Uterus (tissue), 4 donors: ENCODE results near the gene HECW1. TPM values are rescaled to one million over a fixed set of nuclear protein-coding genes. Genes with fewer than 3 reads are reported as not detected.

ENCODE experiments used
- DNase-seq, 2 donors: peaks; one replicate each; pipeline ENCODE4 v3.0.0-alpha.2; 2019 to 2020
- H3K27ac ChIP-seq, 2 donors: fragments of 200-600 bp; sonication (generic); 1 replicate in 1 of 2; 2 replicates in 1 of 2; pipeline ENCODE4 v1.5.1; 2016 to 2018
- H3K27me3 ChIP-seq, 2 donors: fragments of 200-600 bp; sonication (generic); one replicate each; pipeline ENCODE4 v1.5.1; 2018 to 2019; ENCODE audit warnings: control low read depth in 1 of 2
- H3K36me3 ChIP-seq, 2 donors: fragments of 200-600 bp; sonication (generic); one replicate each; pipeline ENCODE4 v1.5.1; 2019; ENCODE audit warnings: control low read depth in 1 of 2
- H3K4me1 ChIP-seq, 2 donors: fragments of 200-600 bp; sonication (generic); one replicate each; pipeline ENCODE4 v1.5.1; 2018 to 2019; ENCODE audit warnings: control low read depth in 1 of 2
- H3K4me3 ChIP-seq, 2 donors: fragments of 200-600 bp; sonication (generic); 1 replicate in 1 of 2; 2 replicates in 1 of 2; pipeline ENCODE4 v1.5.1; 2018 to 2019; ENCODE audit warnings: mild to moderate bottlenecking in 1 of 2
- H3K9me3 ChIP-seq, 2 donors: fragments of 200-600 bp; sonication (generic); one replicate each; pipeline ENCODE4 v1.5.1; 2019; ENCODE audit warnings: control low read depth in 1 of 2
- CTCF ChIP-seq, 4 experiments: fragments of 200-600 bp in 2 of 4; fragments of 450-650 bp in 2 of 4; sonication (generic) in 2 of 4; IDR thresholded peaks; one replicate each; pipeline ENCODE4 v1.5.1; 2016 to 2019; ENCODE audit warnings: antibody characterized with exemption in 4 of 4, mild to moderate bottlenecking in 2 of 4, moderate library complexity in 1 of 4
- POLR2A ChIP-seq, 2 donors: fragments of 450-650 bp; IDR thresholded peaks; one replicate each; pipeline ENCODE4 v1.6.1; 2016; ENCODE audit warnings: antibody characterized with exemption in 2 of 2, mild to moderate bottlenecking in 1 of 2, moderate library complexity in 1 of 2
- intact Hi-C: fragments of 100-400 bp; cut with DNase I; formaldehyde crosslinking; loops from one replicate; pipeline ENCODE4 v1.15.1; 2023; ENCODE audit warnings: low total_unique reads
- total RNA-seq, 4 donors: library from RNA; depleted of rRNA in 3 of 4; stranded (reverse); fragments of >200 nt in 3 of 4; gene quantifications; one replicate each; pipeline versions ENCODE4 v1.1.0 to v1.2.4, GENCODE V29; 2014 to 2023
- donor health status: DM: yes; HTN: yes; CAD: no.

HECW1 gene
- total RNA-seq, 4 donors from 2014 or later = 0.28 TPM; not detected in 3

- DNase-seq = no peak
- no peak overlapping the region for H3K4me3 ChIP-seq
- H3K27me3 ChIP-seq = no peaks in the 10 kb centered on the region
- no peak overlapping the region for H3K27ac ChIP-seq
- no peaks in the 10 kb centered on the region for H3K36me3 ChIP-seq
- TF ChIP-seq CTCF (IDR thresholded peaks at IDR 0.05) (no peak), POLR2A (IDR thresholded peaks at IDR 0.05) (no peak)
- intact Hi-C loops = no loop called here
- no peaks in the 10 kb centered on the region for H3K4me1 ChIP-seq
- no peaks in the 10 kb centered on the region for H3K9me3 ChIP-seq
These were observed 63.2 kb downstream of the HECW1 start for GRCh38 chr7:43175570-43176200.

GRCh38 chr7:43179393-43179792, 66.9 kb downstream of the HECW1 start:
- Histone ChIP-seq H3K27me3 (no peaks in the 10 kb centered on the region), H3K36me3 (no peaks in the 10 kb centered on the region), H3K27ac (no peak overlapping the region), H3K9me3 (no peaks in the 10 kb centered on the region), H3K4me3 (no peak overlapping the region), H3K4me1 (no peaks in the 10 kb centered on the region)
- TF ChIP-seq POLR2A (IDR thresholded peaks at IDR 0.05) (no peak), CTCF (IDR thresholded peaks at IDR 0.05) (no peak)
- no peak for DNase-seq
- intact Hi-C loops = no loop called here

GRCh38 chr7:43192806-43193460, 80.5 kb downstream of the HECW1 start:
- Histone ChIP-seq H3K27ac (no peak overlapping the region), H3K36me3 (no peaks in the 10 kb centered on the region), H3K27me3 (no peaks in the 10 kb centered on the region), H3K4me1 (no peaks in the 10 kb centered on the region), H3K4me3 (no peak overlapping the region), H3K9me3 (no peaks in the 10 kb centered on the region)
- intact Hi-C loops = no loop called here
- no peak for TF ChIP-seq POLR2A (IDR thresholded peaks at IDR 0.05)
- no peak for TF ChIP-seq CTCF (IDR thresholded peaks at IDR 0.05)
- no peak for DNase-seq

GRCh38 chr7:43193893-43194292, 81.4 kb downstream of the HECW1 start:
- no peaks in the 10 kb centered on the region for H3K27me3 ChIP-seq
- intact Hi-C loops = no loop called here
- TF ChIP-seq CTCF (IDR thresholded peaks at IDR 0.05) (no peak), POLR2A (IDR thresholded peaks at IDR 0.05) (no peak)
- H3K4me1 ChIP-seq = no peaks in the 10 kb centered on the region
- no peak overlapping the region for H3K4me3 ChIP-seq
- H3K27ac ChIP-seq = no peak overlapping the region
- no peaks in the 10 kb centered on the region for H3K9me3 ChIP-seq
- DNase-seq = no peak
- no peaks in the 10 kb centered on the region for H3K36me3 ChIP-seq

GRCh38 chr7:43195256-43195655, 82.8 kb downstream of the HECW1 start:
- Histone ChIP-seq H3K9me3 (no peaks in the 10 kb centered on the region), H3K27ac (no peak overlapping the region), H3K4me1 (no peaks in the 10 kb centered on the region), H3K36me3 (no peaks in the 10 kb centered on the region), H3K4me3 (no peak overlapping the region), H3K27me3 (no peaks in the 10 kb centered on the region)
- TF ChIP-seq CTCF (IDR thresholded peaks at IDR 0.05) (no peak), POLR2A (IDR thresholded peaks at IDR 0.05) (no peak)
- intact Hi-C loops = no loop called here
- DNase-seq = no peak
